GM12878 (cell line): ENCODE measurements around the gene MB.

Source experiments
- BACH1 ChIP-seq: fragments of 450-650 bp; IDR thresholded peaks from 2 replicates; pipeline ENCODE4 v1.6.1; 2017; ENCODE audit warnings: mild to moderate bottlenecking, borderline replicate concordance
- BRCA1 ChIP-seq: IDR thresholded peaks from 2 replicates; pipeline ENCODE4 v1.6.1; 2011; ENCODE audit warnings: low read depth, low read length, improper control_type of control experiment
- CHD1 ChIP-seq: IDR thresholded peaks from 2 replicates; pipeline ENCODE4 v1.6.1; 2012; ENCODE audit warnings: low read depth, low read length, improper control_type of control experiment
- CTCF ChIP-seq, 3 experiments: IDR thresholded peaks in 2 of 3; conservative IDR thresholded peaks in 1 of 3; 2 replicates each; pipeline ENCODE4 v1.5.1; 2011; ENCODE audit warnings: low read depth in 3 of 3, low read length in 3 of 3, mild to moderate bottlenecking in 3 of 3, control low read depth in 2 of 3, moderate library complexity in 2 of 3, inconsistent platforms in 1 of 3, mixed read lengths in 1 of 3; ENCODE audit not compliant: control insufficient read depth in 2 of 3, insufficient read depth in 1 of 3; ENCODE audit errors: extremely low read depth in 1 of 3
- EGR1 ChIP-seq, 2 experiments: IDR thresholded peaks; 1 replicate in 1 of 2; 2 replicates in 1 of 2; pipeline ENCODE4 v1.6.1; 2011 to 2012; ENCODE audit warnings: low read depth in 2 of 2, low read length in 2 of 2, borderline replicate concordance in 1 of 2, mild to moderate bottlenecking in 1 of 2, moderate library complexity in 1 of 2
- FOXK2 ChIP-seq: fragments of 450-650 bp; IDR thresholded peaks from 2 replicates; pipeline ENCODE4 v1.6.1; 2017; ENCODE audit warnings: mild to moderate bottlenecking, moderate library complexity
- RAD21 ChIP-seq: IDR thresholded peaks from 2 replicates; pipeline ENCODE4 v1.6.1; 2011; ENCODE audit warnings: mild to moderate bottlenecking, low read depth, low read length, moderate library complexity; ENCODE audit not compliant: insufficient read depth
- TAF1 ChIP-seq: IDR thresholded peaks from 2 replicates; pipeline ENCODE4 v1.6.1; 2011; ENCODE audit warnings: mild to moderate bottlenecking, low read depth, low read length, borderline replicate concordance
- ZNF384 ChIP-seq: IDR thresholded peaks from 2 replicates; pipeline ENCODE4 v1.6.1; 2012; ENCODE audit warnings: low read depth, mild to moderate bottlenecking, low read length, improper control_type of control experiment, borderline replicate concordance

GRCh38 chr22:35561796-35562526, 55.2 kb downstream of the MB start:
- TF ChIP-seq CTCF (IDR thresholded peaks at IDR 0.05 in 2 of 3, conservative IDR thresholded peaks at IDR 0.05 in 1 of 3; ENCODE audit: control insufficient read depth in 2 of 3, extremely low read depth in 1 of 3, insufficient read depth in 1 of 3, low read depth in 3 of 3, low read length in 3 of 3) (no peak), BACH1 (no peak), FOXK2 (no peak), ZNF384 (no peak), RAD21 (no peak), CHD1 (no peak), BRCA1 (no peak), TAF1 (no peak), EGR1 (IDR thresholded peaks at IDR 0.05; ENCODE audit: borderline replicate concordance in 1 of 2, low read depth in 2 of 2, low read length in 2 of 2) (no peak)
